HG03060 (cell line): ENCODE data around the gene TACSTD2.
A peak's percentile ranks its signal among the peaks of the same experiment; 100 is the strongest.
"Not testable (repeated sequence)": the region's sequence is repeated elsewhere in the genome, so short reads cannot be mapped to it uniquely, and the experiment has no call there.

ENCODE experiments used
- ATAC-seq: cut with Tn5 transposase; IDR thresholded peaks from one replicate; pipeline ENCODE4 v1.9.1; 2021; ENCODE audit warnings: low read depth, moderate number of reproducible peaks; ENCODE audit not compliant: unreplicated experiment

The TACSTD2 gene

DNA sequence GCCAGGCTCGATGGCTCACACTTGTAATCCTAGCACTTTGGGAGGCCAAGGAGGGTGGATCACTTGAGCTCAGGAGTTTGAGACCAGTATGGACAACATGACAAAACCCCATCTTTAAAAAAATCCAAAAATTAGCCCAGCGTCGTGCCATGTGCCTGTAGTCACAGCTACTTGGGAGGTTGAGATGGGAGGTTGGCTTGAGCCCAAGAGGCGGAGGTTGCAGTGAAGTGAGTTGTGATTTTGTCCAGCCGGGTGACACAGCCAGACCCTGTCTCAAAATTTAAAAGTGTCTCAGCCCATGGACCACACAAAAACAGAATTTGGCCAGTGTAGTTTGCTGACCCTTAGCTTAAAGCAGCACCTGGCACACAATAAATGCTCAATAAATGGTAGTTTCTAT, 11.3 kb upstream of the TACSTD2 start:
- no peak for ATAC-seq

DNA sequence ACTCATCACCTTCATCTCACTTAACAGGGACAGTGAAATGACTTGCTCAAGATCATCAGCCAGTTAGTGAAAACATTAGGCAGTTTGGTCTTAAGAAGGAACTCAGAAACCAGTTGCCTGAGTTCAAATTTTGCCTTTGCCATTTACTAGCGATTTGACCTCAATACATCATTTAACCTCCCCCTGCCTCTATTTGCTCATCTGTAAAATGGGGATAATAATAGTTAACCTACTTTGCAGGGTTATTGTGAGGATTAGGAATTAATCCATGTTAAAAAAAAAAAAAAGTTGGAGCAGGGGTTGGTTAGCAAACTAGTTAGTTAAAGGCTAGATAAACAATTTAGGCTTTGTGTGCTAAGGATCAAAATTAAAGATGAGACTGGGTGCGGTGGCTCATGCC, 10.6 kb upstream of the TACSTD2 start:
- ATAC-seq = no peak

DNA sequence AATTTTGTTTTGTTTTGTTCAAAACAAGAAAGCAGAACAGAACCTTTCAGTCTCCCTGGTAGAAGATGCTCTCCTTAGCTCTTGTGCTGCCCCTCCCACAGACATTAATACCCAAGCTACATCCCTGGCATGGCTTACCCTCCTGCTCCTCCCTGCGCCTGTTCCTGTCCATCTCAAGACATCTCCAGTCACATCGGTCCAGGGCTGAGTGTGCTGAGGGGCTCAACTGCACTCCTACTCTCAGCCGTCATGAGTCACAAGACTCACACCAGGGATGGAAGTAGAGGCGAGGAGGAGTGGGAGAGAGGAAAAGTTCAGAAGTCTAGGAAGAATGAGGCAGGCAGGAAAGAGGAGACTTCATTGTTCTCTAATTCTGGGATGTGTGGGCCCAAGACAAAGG, 9.2 kb upstream of the TACSTD2 start:
- no peak for ATAC-seq

DNA sequence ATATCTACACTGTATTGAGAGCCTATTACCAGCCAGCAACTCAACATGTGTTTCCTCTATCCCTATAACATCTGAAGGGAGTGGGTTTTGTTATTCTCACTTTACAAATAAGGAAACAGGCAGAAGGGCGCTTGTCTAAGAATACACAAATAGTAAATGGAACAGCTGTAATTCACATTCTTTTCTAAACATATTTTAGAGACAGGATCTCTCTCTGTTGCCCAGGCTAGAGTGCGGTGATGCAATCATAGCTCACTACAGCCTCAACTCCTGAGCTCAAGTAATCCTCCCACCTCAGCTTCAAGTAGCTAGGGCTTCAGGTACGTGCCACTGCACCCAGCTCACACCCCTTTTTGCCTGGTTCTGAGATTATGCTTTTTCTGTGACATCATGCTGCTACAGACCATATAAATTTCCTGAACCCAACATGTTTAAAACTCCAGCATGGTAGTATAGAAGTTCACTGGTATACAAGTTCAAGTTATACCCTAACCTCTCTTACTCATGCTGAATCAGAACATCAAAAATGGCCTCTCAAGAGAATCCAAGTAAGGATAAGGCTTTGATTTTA, 8.6 kb upstream of the TACSTD2 start:
- ATAC-seq = no peak

DNA sequence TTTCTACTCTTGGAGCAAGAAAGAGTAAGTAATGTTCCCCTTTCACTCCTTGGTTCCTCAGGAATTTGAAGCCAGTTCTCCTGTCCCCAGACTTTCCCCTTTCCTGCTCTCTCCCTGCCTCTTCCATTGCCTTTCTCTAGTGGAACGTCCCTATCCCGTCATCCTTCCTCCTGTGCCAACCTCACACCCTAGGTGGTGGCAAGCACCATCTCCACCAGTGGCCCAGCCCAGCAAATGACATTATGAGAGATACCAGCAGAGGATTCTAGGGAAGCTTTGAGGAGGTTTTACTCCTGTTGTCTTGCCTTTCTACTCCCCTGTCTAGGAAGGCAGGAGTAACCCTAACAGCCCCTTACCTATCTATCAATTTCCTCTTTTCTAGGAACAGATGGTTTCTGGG, 8.1 kb upstream of the TACSTD2 start:
- no peak for ATAC-seq

DNA sequence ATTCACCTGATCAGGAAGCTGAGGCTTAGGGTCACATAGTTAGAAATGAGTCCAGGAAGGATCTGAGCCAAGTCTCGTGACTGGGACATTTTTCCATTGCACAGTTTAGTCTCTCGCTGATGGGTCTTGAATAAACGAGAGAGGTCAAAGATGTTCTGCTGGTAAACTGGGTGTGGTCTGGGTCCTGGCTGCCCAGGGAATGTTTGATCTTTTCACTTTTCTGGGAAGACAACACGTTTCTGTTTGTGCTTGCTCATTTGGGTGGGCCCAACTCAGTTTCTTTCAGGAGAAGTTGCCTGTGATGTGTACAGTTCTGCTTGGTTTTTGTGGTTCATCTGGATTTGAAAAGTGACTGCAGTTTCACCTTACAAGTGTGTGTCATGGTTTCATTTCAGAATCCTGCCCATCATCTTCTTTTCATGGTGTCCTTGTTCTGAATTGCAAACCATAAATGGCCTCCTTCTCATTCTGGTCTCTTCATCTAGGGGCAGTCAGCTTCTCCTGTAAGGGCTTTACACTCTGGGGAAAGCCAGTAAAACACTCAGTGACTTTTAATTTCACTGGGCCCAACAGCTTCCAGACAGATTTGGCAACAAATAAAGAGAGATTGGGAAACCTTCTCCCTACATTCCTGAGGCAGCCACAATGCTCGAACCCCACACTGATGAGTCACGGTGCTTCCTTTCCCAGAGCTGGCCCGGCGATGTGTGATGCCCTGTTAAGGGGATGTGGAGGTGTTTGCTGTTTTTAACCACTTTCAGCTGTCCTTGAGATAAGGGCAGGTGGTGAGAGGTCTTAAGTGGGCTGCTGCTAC, 7.2 kb upstream of the TACSTD2 start:
- peak; percentile 53 for ATAC-seq

DNA sequence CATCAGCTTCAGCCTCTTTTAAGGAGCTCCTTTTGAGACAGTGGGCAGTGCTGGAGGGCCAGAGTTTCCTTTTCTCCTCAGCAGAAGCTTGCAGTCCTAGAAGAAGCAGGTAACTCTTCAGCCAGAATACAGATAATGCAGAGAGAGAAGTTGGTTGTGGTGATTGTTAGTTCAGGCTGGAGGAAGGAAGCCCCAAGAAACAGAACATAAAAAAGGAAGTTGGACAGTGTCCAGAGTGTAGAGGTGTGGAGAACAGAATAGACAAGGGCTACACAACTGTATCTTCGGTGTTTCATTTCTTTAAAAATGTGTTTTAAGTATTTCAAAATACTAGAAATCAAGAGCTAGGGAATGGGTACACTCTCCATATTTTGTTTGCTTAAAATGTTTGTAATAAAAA, 6.4 kb upstream of the TACSTD2 start:
- ATAC-seq = no peak

DNA sequence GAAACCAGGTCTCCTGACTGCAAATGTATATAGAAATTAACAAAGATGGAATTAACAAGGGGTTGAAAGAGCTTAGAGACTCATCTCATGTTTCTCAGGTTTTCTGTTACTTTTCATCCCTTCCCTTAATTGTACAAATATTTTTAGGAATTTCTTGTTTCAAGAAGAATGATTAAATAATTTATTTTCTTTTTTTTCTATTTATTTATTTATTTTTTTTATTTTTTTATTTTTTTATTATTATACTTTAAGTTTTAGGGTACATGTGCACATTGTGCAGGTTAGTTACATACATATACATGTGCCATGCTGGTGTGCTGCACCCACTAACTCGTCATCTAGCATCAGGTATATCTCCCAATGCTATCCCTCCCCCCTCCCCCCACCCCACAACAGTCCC, 5.1 kb upstream of the TACSTD2 start:
- ATAC-seq = not testable (repeated sequence)

DNA sequence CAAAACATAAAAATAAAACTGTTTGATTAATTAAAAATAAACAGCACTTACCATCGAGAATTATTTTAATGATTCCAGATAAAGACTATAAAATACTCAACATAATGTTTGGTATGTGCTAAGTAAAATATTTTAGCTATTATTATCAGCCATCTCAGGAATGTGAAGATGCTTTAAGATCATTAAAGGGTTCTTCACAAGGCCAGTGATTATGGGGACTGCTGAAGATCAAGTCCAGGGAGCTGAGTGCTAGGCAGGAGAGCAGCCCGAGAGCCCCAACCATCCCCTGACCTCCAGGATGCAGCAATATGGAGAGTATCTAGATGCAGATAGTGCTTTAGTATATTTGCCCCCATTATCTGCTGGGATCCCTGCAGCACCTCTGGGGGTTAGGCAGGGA, 4.6 kb upstream of the TACSTD2 start:
- no peak for ATAC-seq

DNA sequence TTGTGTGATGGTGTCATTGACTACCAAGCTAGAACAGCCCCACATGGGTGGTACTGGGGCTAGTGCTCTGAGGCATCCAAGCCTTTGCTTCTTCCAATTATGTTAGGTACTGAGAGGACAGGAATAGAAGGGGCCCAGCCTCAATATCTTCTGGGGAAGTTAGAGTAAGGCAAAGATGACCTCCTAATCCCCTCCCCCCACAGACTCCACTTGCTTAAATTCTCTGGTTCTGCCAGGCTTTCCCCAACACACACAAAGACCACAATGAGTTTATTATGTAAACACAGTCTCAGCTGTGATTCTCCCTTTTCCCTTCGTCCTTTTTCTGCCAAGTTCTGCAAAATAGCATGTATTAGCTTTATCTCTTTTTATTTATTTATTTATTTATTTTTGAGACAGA, 3.1 kb upstream of the TACSTD2 start:
- ATAC-seq = no peak

DNA sequence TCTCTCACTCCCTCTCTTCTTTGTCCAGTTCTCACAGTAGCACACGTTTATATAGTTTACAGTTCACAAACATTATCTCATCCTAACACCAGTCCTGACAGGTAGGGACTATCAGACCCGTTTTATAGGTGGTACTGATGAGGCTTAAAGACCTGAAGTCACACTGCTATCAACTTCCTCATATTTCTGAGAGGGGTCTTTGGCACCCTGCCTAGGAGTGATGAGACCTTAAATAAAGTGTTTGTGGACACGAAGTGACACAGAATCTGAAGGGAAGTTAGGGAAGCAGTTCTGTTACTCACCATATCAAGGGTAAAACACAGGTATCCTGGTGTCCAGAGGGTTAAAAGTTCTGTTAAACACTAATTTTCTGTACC, 590 bp upstream of the TACSTD2 start:
- no peak for ATAC-seq

DNA sequence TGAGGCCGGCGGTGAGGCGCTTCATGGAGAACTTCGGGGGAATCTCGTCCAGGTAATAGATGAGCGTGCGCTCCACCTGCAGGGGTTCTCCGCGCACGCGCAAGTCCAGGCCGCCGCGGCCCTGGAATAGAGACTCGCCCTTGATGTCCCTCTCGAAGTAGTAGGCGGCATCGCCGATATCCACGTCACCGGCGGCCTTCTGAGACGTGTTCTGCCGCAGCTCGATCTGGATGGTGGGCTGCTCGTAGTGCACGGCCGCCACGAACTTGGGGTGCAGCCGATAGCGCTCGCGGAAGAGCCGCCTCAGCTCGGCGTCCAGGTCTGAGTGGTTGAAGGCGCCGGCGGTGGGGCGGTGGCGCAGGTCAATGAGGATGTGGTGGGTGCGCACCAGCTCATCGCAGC, 726 bp downstream of the TACSTD2 start:
- ATAC-seq = no peak

DNA sequence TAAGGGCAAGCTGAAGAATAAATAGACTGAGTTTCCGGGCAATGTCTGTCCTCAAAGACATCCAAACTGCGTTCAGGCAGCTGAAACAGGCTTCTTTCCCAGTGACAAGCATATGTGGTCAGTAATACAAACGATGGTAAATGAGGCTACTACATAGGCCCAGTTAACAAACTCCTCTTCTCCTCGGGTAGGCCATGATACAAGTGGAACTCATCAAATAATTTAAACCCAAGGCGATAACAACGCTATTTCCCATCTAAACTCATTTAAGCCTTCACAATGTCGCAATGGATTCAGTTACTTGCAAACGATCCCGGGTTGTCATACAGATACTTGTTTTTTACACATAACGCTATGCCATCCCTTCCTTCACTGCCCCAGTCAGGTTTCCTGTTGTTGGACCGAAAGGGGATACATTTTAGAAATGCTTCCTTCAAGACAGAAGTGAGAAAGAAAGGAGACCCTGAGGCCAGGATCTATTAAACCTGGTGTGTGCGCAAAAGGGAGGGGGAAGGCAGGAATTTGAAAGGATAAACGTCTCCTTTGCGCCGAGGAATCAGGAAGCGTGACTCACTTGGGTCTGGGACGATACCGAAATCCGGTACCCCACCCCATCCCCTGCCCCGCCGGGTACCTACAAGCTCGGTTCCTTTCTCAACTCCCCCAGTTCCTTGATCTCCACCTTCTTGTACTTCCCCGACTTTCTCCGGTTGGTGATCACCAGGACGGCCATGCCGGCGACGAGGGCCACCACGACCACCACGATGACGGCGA, 1.3 kb downstream of the TACSTD2 start:
- no peak for ATAC-seq

DNA sequence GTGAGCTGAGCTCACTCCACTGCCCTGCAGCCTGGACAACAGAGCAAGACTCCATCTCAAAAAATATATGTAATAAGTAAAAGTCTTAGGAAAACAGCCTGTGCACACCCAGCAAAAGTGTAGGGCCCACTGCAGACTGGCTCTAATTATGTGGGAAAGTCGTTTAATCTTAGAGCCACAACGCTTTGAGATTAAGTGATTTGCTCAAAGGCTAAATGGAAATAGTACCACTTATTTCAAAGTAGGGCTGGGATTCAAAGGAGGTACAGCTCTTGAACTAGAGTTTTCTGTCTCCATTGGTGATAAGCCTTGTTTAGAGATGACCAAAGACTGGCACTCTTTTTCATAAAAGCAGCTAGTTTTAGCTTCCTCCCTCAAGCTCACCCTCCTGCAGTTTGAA, 2.2 kb downstream of the TACSTD2 start:
- no peak for ATAC-seq

DNA sequence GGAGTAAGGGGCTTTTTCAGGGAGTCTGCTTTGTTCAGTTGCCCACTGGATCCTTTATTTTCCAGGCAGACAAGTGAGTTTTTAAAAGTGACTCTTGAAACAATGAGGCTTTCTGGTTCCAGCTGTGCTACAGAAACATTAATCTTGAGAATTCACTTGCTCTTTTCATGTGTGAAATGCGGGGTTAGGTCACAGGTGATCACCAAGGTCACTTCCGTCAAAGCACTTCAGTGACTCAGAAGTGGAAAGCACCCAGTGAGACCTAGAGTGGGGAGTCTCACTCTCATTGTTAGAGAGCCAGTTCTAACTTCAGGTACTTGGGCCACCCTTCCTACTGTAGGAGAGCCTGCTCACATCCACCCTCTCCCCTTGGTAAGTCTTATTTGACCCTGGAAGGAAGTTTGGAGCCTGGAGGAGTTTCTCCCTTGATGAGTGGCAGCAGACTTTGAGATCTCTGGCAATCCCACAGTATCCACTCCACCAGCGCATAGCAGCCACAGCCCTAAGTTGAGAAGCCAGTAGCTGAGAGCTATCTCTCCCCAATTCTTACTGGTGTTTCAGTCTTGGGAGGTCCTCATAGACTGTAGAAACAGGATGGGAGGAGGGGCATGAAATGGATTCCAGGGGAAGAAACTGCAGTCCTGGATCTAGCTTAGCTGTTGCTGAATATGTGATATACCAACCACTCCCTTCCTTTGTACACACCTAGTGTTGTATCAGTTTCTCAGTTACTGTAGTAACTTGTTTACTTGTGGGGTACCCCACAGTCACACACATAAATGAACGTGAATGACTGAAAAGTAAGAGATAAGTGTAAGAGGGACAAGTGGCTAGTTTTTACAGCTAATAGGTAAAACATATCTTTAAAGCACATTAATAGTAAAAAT, 3.1 kb downstream of the TACSTD2 start:
- ATAC-seq = peak; percentile 98

DNA sequence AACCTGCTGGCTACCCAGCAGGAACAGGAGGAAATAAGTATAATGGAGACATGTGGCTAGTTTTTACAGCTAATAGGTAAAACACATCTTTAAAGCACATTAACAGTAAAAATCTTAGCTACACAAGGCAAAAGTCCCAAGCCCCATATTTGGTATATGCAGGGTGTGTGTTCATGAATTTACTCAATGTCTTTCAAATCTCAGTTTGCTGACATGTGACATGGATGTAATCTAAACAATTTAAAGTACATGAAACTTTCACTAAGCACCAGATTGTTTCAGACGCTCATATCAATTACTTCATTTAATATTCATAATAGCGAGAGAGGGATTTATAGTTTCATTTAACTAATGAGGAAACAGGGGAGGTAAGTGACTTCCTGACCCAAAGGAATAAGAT, 3.9 kb downstream of the TACSTD2 start:
- no peak for ATAC-seq

DNA sequence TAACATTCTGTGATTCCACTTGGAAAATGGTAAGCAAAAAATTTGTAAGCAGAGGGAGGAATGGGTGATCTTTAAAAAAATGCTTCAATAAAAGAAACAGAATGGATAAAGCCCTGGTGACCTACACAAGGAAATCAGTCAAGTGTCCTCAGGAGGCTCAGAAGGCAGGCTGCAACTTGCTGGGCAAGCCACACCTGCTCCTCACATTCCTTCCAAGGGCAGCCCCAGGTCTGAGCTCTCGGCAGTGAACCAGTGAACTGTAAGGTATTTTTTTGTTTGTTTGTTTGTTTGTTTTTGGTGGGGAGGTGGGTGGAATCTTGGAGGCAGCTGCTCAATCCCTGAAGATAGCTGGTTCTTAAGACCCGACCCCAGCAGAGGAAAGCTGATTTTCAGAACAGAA, 4.4 kb downstream of the TACSTD2 start:
- no peak for ATAC-seq

DNA sequence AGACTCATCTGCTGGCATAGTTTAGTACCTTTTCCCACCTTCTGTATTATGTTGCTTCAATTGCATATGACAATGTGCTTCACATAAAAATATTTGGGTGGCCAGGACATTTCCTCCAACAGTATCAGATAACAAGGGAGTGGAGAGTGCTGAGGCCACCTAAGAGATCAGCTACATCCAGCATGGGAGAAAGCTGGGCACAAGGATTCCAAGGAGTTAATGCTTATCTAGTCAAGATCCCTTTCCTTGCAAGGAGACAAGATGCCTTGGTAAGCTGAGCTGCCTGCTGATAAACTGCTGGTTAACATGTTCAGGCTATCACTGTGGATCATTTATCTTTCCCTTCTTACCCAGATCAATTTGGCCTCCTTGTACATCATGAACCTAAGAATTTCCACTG, 5.4 kb downstream of the TACSTD2 start:
- no peak for ATAC-seq

DNA sequence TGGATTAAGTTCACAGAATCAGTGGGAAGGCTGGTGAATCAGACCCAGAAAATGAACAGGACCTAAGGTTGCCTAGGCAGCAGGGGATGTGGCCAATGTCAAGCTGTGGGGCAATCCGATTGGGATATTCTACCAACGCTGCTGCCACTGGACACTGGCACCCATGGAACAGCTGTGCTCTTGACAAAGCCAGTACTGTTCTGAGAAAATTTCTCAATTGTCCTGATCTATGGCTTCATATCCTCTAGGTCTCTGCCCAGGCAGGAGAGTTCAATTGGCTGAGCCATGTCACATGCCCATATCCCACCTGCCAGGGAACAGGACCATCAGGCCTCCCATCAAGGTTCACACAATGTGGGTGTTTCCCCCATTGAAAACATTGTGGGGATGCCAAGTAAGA, 6.2 kb downstream of the TACSTD2 start:
- no peak for ATAC-seq

DNA sequence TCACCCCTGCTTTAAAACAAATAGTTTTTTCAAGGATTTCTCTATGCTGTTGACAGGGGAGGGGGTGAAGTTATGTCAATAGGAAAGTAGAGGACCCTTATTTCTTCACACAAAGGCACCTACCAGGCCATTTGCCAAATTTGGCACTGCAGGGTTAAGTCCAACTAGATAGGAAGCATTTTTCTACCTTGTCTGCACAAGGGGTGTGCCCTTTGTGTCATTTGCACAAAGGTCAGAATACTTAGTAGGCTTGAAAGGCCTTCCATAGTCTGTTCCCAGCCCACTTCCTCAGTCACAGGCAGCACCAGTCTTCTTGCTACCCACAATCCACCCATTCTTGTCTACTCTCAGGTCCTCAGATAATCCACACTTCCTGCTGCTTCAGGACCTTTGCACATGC, 7.0 kb downstream of the TACSTD2 start:
- ATAC-seq = no peak

DNA sequence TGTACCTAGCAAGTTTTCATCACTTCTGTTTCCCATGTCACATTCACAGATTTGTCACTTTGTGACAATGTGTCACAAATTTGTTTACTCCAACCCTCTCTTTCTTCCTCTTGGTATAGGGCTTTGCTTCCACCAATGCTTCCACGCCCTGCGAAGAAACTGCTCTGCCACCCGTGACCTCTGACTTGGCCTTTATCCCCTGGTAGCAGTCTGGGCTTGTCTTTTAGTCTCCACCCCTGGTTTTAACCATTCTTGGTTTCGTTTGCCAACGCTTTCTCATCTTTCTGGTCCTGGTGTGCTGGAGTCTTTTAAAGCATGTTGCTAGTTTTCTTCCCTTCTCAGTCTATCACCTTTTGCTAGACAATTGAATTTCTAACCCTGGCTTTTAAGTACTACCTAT, 8.1 kb downstream of the TACSTD2 start:
- no peak for ATAC-seq
